Activated B cell treated with CpG ODN at 0.5 μM for 24 hours (primary cell): Measurements from ENCODE around the gene RALGAPA2. TPM values are rescaled to one million over a fixed set of nuclear protein-coding genes. Genes with fewer than 3 reads are reported as not detected.

Source experiments
- ATAC-seq: fragments of 200-7000 bp; cut with Tn5 transposase; one replicate; pipeline ENCODE4 v1.10.0; 2021; ENCODE audit warnings: low read depth, mild to moderate bottlenecking, moderate library complexity
- CTCF ChIA-PET: fragments of 350-600 bp; sonication (Branson Sonifier 250); formaldehyde crosslinking; loops from one replicate; lab custom pipeline; 2021; ENCODE audit warnings: antibody characterized with exemption; lab: Charles Lee
- POLR2A ChIA-PET: fragments of 350-600 bp; sonication (Branson Sonifier 250); formaldehyde crosslinking; loops from one replicate; lab custom pipeline; 2021; ENCODE audit warnings: antibody characterized with exemption; lab: Charles Lee
- DNase-seq: peaks from one replicate; pipeline ENCODE4 v3.0.0; 2022
- H3K27ac Mint-ChIP-seq: one replicate; pipeline ENCODE4 v1.8.0; 2020; ENCODE audit warnings: mixed read lengths
- H3K27me3 Mint-ChIP-seq: one replicate; pipeline ENCODE4 v1.8.0; 2021; ENCODE audit warnings: mixed read lengths
- H3K36me3 Mint-ChIP-seq: one replicate; pipeline ENCODE4 v1.8.0; 2021; ENCODE audit warnings: low read depth, mixed read lengths
- H3K4me1 Mint-ChIP-seq: one replicate; pipeline ENCODE4 v1.8.0; 2021; ENCODE audit warnings: mixed read lengths
- H3K4me3 Mint-ChIP-seq: one replicate; pipeline ENCODE4 v1.8.0; 2020; ENCODE audit warnings: mild to moderate bottlenecking, mixed read lengths
- H3K9me3 Mint-ChIP-seq: one replicate; pipeline ENCODE4 v1.8.0; 2020; ENCODE audit warnings: mixed read lengths
- intact Hi-C: fragments of 100-400 bp; cut with micrococcal nuclease; formaldehyde crosslinking; loops from one replicate; pipeline ENCODE4 v1.15.1; 2024
- total RNA-seq: library from RNA; stranded (reverse); gene quantifications from 2 replicates; pipeline ENCODE4 v1.2.3, GENCODE V29; 2022
- TF ChIP-seq, protein P1 (sequence below): fragments of 200-600 bp; IDR thresholded peaks from one replicate; pipeline ENCODE4 v1.8.0; 2022; ENCODE audit warnings: antibody characterized with exemption, mild to moderate bottlenecking

Gene RALGAPA2
- total RNA-seq, 1 donor from 2014 or later = 19.2 TPM

DNA sequence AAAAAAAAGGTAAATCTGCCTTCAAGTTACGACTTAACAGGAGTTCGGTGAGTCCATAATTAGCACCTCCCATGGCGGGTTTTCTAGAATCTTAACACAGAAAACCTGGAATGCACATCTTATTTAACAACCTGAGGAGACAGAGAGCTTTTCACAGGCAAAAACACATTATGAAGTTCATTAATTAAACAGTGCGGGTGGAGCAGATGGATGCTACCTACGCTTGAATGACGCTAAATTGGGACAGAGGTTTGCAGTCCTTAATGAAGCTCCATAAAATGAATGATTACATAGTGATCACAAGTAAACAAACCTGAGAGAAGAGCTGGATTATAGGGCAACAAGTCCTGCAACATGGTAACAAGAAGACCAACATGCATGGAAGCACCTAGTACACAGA, 263.6 kb downstream of the RALGAPA2 start:
- H3K27ac Mint-ChIP-seq = no peak overlapping the region
- no peaks in the 10 kb centered on the region for H3K9me3 Mint-ChIP-seq
- no peak overlapping the region for H3K4me3 Mint-ChIP-seq
- no peaks in the 10 kb centered on the region for H3K36me3 Mint-ChIP-seq
- TF ChIP-seq, protein P1, sequence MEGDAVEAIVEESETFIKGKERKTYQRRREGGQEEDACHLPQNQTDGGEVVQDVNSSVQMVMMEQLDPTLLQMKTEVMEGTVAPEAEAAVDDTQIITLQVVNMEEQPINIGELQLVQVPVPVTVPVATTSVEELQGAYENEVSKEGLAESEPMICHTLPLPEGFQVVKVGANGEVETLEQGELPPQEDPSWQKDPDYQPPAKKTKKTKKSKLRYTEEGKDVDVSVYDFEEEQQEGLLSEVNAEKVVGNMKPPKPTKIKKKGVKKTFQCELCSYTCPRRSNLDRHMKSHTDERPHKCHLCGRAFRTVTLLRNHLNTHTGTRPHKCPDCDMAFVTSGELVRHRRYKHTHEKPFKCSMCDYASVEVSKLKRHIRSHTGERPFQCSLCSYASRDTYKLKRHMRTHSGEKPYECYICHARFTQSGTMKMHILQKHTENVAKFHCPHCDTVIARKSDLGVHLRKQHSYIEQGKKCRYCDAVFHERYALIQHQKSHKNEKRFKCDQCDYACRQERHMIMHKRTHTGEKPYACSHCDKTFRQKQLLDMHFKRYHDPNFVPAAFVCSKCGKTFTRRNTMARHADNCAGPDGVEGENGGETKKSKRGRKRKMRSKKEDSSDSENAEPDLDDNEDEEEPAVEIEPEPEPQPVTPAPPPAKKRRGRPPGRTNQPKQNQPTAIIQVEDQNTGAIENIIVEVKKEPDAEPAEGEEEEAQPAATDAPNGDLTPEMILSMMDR = no peak
- ATAC-seq (no peak), DNase-seq (no peak)
- H3K4me1 Mint-ChIP-seq = peaks cover 40% of the 10 kb centered on the region
- CTCF ChIA-PET = no interaction called here
- no peaks in the 10 kb centered on the region for H3K27me3 Mint-ChIP-seq
- POLR2A ChIA-PET = no interaction called here
- intact Hi-C loops = no loop called here

DNA sequence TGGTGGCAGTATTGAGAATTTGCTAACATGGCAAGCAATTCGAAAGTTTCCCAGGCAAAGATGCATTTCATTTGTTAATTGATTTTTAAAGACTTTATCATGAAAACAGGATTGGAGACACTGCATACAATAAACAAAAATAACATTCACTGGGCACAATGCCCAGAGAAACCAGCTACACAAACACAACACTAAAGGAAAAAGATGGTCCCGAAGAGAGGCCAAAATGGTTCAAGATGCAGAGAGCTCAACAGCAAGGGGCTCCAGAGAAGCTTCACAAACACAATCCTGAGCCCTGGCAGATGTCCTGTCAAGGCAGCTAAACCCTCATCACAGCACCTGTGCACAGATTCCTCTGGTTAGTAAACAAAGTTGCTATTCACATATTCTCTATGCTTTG, 265.2 kb downstream of the RALGAPA2 start:
- Mint-ChIP-seq H3K27ac (no peak overlapping the region), H3K4me1 (peaks cover 34% of the 10 kb centered on the region), H3K27me3 (no peaks in the 10 kb centered on the region), H3K4me3 (no peak overlapping the region), H3K36me3 (no peaks in the 10 kb centered on the region), H3K9me3 (no peaks in the 10 kb centered on the region)
- ChIA-PET POLR2A (no interaction called here), CTCF (no interaction called here)
- intact Hi-C loops = no loop called here
- no peak for DNase-seq
- no peak for ATAC-seq
- TF ChIP-seq, protein P1 = no peak

DNA sequence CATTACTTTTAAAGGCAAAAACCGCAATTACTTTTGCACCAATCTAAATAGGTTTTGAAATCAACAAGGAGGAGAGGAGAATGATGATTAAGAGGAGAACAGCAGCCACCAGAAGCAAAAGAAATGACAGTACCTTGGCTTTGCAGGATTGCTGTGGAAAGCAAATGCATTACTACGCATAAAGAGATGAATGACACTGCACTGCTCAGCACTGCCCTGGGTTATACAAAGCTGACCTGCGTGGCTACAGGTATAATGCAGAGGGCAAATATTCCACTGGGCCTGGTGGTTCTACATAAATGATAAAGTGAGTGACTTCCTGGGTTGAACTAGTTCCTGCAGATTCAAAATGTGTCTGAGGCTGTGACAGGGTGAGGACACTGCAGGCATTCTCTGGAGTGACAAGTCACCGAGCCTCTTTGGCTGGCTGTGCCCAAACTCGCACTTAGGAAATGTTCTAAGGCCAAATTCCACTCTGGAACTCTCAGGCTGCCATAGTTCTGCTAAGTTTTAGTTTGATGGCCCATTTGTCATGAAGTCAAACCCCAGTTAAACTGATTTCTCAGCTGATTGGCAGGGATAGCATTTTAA, 265.9 kb downstream of the RALGAPA2 start:
- ChIA-PET CTCF (no interaction called here), POLR2A (interaction anchor here (0.6 kb wide), 1 partner anchor 67 kb away, joined by 5 read pairs; no protein-coding TSS in a partner anchor)
- no peaks in the 10 kb centered on the region for H3K27me3 Mint-ChIP-seq
- intact Hi-C loops = no loop called here
- H3K36me3 Mint-ChIP-seq = no peaks in the 10 kb centered on the region
- H3K4me1 Mint-ChIP-seq = peaks cover 29% of the 10 kb centered on the region
- H3K4me3 Mint-ChIP-seq = no peak overlapping the region
- no peaks in the 10 kb centered on the region for H3K9me3 Mint-ChIP-seq
- H3K27ac Mint-ChIP-seq = no peak overlapping the region
- TF ChIP-seq, protein P1 = no peak
- ATAC-seq (no peak), DNase-seq (no peak)

DNA sequence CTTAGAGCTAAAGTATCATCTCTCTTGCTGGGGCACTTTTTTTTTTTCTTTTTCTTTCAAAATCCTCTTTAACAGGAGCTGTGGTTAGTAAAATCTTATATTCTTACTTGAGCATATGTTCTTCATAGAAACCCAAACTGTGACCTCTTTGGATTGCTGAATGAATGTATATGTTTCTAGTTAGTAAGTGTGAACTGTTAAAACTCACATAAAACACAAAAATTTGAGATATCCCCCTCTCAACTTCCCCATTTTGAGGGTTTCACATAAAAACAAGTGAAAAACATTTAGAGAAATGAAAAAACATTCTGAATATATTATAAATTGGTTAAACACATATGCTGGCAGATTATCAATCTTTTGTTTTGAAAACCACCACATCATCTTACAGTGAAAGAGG, 266.4 kb downstream of the RALGAPA2 start:
- CTCF ChIA-PET = interaction anchor here (0.6 kb wide), 1 partner anchor 27 kb away, joined by 3 read pairs; no protein-coding TSS in a partner anchor
- POLR2A ChIA-PET = interaction anchor here (0.6 kb wide), 1 partner anchor 67 kb away, joined by 5 read pairs; no protein-coding TSS in a partner anchor
- Mint-ChIP-seq H3K27me3 (no peaks in the 10 kb centered on the region), H3K27ac (no peak overlapping the region), H3K9me3 (no peaks in the 10 kb centered on the region), H3K36me3 (no peaks in the 10 kb centered on the region), H3K4me3 (no peak overlapping the region), H3K4me1 (peaks cover 29% of the 10 kb centered on the region)
- ATAC-seq (no peak), DNase-seq (no peak)
- TF ChIP-seq, protein P1 = no peak
- intact Hi-C loops = no loop called here

DNA sequence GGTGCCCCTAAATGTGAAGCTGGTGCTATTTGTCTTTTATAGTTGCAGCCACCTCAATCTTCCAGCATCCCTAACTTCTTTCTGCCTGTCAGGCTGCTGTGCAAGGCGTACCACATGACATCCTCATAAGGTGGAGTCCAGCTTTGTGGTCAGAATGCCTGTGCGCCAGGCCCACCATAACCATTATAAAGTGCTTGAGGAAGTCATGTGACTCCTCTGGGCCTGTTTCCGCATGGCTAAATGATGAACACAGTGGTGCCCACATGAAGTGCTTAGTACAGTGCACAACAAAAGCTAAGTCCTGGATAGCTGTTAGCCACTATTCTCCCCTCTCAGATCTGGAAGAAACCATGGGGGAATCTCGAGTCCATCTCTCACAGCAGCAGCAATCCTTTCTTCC, 268.9 kb downstream of the RALGAPA2 start:
- intact Hi-C loops = no loop called here
- H3K4me3 Mint-ChIP-seq = no peak overlapping the region
- DNase-seq (no peak), ATAC-seq (no peak)
- H3K27me3 Mint-ChIP-seq = no peaks in the 10 kb centered on the region
- H3K36me3 Mint-ChIP-seq = no peaks in the 10 kb centered on the region
- CTCF ChIA-PET = no interaction called here
- H3K4me1 Mint-ChIP-seq = peaks cover 27% of the 10 kb centered on the region
- H3K27ac Mint-ChIP-seq = no peak overlapping the region
- no peaks in the 10 kb centered on the region for H3K9me3 Mint-ChIP-seq
- POLR2A ChIA-PET = no interaction called here
- TF ChIP-seq, protein P1 = no peak
